K562 (cell line): ENCODE results near the gene AP3M1. TPM values are rescaled to one million over a fixed set of nuclear protein-coding genes. Genes with fewer than 3 reads are reported as not detected.

Source experiments
- CEBPG ChIP-seq, 3 experiments: fragments of 200-800 bp in 1 of 3; sonication (Bioruptor generic) in 1 of 3; sonication (generic) in 1 of 3; formaldehyde crosslinking in 1 of 3; IDR thresholded peaks in 2 of 3; conservative IDR thresholded peaks in 1 of 3; 2 replicates each; pipeline versions ENCODE4 v1.6.1 to v1.8.0; 2016 to 2022; ENCODE audit warnings: missing compliant biosample characterization in 2 of 3, missing genetic modification characterization in 2 of 3, mild to moderate bottlenecking in 1 of 3, missing genetic modification reagents in 1 of 3
- CHCHD3 ChIP-seq: fragments of 250-450 bp; sonication (Bioruptor Pico); IDR thresholded peaks from 2 replicates; pipeline ENCODE4 v2.1.2; 2022; ENCODE audit warnings: mild to moderate bottlenecking
- KAT8 ChIP-seq: fragments of 450-650 bp; IDR thresholded peaks from 2 replicates; pipeline ENCODE4 v1.6.1; 2016; ENCODE audit warnings: low read depth, mild to moderate bottlenecking
- MAZ ChIP-seq, 2 experiments: fragments of 450-650 bp in 1 of 2; sonication (generic) in 1 of 2; formaldehyde crosslinking; IDR thresholded peaks in 1 of 2; conservative IDR thresholded peaks in 1 of 2; 2 replicates each; pipeline versions ENCODE4 v1.4.0 to v1.5.0; 2020; ENCODE audit warnings: mild to moderate bottlenecking in 1 of 2, missing genetic modification reagents in 1 of 2
- MCM7 ChIP-seq, 2 experiments: fragments of 450-650 bp; IDR thresholded peaks; 2 replicates each; pipeline ENCODE4 v1.6.1; 2016 to 2018
- MTF1 ChIP-seq: fragments of 250-450 bp; sonication (Bioruptor Pico); IDR thresholded peaks from 2 replicates; pipeline ENCODE4 v1.9.0; 2021; ENCODE audit warnings: moderate library complexity, mild to moderate bottlenecking, inconsistent platforms, borderline replicate concordance
- NR2C2 ChIP-seq, 2 experiments: fragments of 200-800 bp in 1 of 2; sonication (Bioruptor generic) in 1 of 2; sonication (generic) in 1 of 2; formaldehyde crosslinking in 1 of 2; IDR thresholded peaks; 2 replicates each; pipeline versions ENCODE4 v1.6.1 to v1.8.0; 2016 to 2022; ENCODE audit warnings: mild to moderate bottlenecking in 1 of 2, missing compliant biosample characterization in 1 of 2, missing genetic modification characterization in 1 of 2, missing genetic modification reagents in 1 of 2
- NR4A1 ChIP-seq, 2 experiments: fragments of 250-450 bp in 1 of 2; fragments of 450-650 bp in 1 of 2; sonication (Bioruptor Pico) in 1 of 2; IDR thresholded peaks; 2 replicates each; pipeline versions ENCODE4 v1.4.0 to v1.6.1; 2016 to 2020; ENCODE audit warnings: mild to moderate bottlenecking in 2 of 2, missing compliant biosample characterization in 1 of 2, missing genetic modification characterization in 1 of 2, moderate library complexity in 1 of 2
- PHB2 ChIP-seq: fragments of 450-650 bp; IDR thresholded peaks from 2 replicates; pipeline ENCODE4 v1.6.1; 2017; ENCODE audit warnings: low read depth
- ZNF197 ChIP-seq: fragments of 200-800 bp; sonication (Bioruptor generic); IDR thresholded peaks from 2 replicates; pipeline ENCODE4 v1.6.1; 2016; ENCODE audit warnings: low read depth, missing genetic modification characterization, missing compliant biosample characterization
- polyA plus RNA-seq, 8 experiments: library from polyadenylated mRNA; depleted of rRNA in 4 of 8; stranded (reverse) in 5 of 8; unstranded in 3 of 8; fragments of >200 nt; fragmentation: Nextera tagmentation in 2 of 8; fragmentation: Illumina TruSeq in 1 of 8; extraction: Ambion mirVana in 2 of 8; extraction: Trizol in 1 of 8; gene quantifications; 2 replicates each; pipeline versions ENCODE4 v1.2.1 to v1.2.3, GENCODE V29; 2011 to 2014; ENCODE audit warnings: inconsistent platforms in 1 of 8, missing spikeins in 1 of 8
- total RNA-seq, 7 experiments: library from RNA; depleted of rRNA in 6 of 7; stranded (reverse); fragments of >200 nt in 6 of 7; fragmentation: Illumina TruSeq in 2 of 7; extraction: Trizol in 2 of 7; gene quantifications; 2 replicates each; pipeline versions ENCODE4 v1.2.1 to v1.2.3, GENCODE V29; 2011 to 2021; ENCODE audit warnings: low replicate concordance in 1 of 7
- TF ChIP-seq, protein P1 (sequence below), 2 experiments: IDR thresholded peaks in 1 of 2; conservative IDR thresholded peaks in 1 of 2; 2 replicates each; pipeline ENCODE4 v1.6.1; 2016; ENCODE audit warnings: low read depth in 2 of 2, mild to moderate bottlenecking in 1 of 2, missing compliant biosample characterization in 1 of 2, missing genetic modification characterization in 1 of 2, moderate library complexity in 1 of 2
- TF ChIP-seq, protein P2 (sequence below): fragments of 250-450 bp; sonication (Bioruptor Pico); IDR thresholded peaks from 2 replicates; pipeline ENCODE4 v1.5.0; 2020; ENCODE audit warnings: mild to moderate bottlenecking
- TF ChIP-seq, protein P3 (sequence below): fragments of 450-650 bp; formaldehyde crosslinking; IDR thresholded peaks from 2 replicates; pipeline ENCODE4 v1.4.0; 2020; ENCODE audit warnings: mild to moderate bottlenecking
- TF ChIP-seq, protein P4 (sequence below): fragments of 250-450 bp; sonication (Bioruptor Pico); IDR thresholded peaks from 2 replicates; pipeline ENCODE4 v1.8.0; 2022; ENCODE audit warnings: moderate library complexity, mild to moderate bottlenecking, inconsistent platforms
- TF ChIP-seq, protein P5 (sequence below): fragments of 450-650 bp; formaldehyde crosslinking; IDR thresholded peaks from 2 replicates; pipeline ENCODE4 v1.4.0; 2022; ENCODE audit warnings: missing genetic modification characterization

Gene AP3M1
- total and polyA plus RNA-seq, 9 of the 15 experiments (the other 6 are each of a cell fraction or from before 2014, with no cell fraction given): 44.3 to 135 (median 67.6) TPM

DNA sequence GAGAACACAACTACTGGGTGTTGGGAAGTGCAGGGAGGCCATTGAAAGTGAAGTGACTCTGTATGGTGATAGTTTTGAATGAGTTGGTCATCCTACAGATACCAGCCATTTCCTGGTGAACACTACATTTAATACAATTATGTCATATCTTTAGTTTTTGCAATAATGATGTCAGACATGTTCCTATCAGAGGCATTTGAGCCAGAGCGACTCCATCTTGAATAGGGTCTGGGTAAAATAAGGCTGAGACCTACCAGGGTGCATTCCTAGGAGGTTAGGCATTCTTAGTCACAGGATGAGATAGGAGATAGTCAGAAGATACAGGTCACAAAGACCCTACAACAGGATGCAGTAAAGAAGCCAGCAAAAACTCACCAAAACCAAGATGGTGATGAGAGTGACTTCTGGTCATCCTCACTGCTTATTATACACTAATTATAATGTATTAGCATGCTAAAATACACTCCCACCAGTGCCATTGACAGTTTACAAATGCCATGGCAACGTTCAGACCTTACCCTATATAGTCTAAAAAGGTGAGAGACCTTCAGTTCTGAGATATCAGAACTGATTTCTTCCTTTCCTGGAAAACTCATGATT lies 28.6 kb upstream of the AP3M1 start (continued):
- TF ChIP-seq, protein P1, sequence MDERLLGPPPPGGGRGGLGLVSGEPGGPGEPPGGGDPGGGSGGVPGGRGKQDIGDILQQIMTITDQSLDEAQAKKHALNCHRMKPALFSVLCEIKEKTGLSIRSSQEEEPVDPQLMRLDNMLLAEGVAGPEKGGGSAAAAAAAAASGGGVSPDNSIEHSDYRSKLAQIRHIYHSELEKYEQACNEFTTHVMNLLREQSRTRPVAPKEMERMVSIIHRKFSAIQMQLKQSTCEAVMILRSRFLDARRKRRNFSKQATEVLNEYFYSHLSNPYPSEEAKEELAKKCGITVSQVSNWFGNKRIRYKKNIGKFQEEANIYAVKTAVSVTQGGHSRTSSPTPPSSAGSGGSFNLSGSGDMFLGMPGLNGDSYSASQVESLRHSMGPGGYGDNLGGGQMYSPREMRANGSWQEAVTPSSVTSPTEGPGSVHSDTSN (CRISPR knock-in tag; IDR thresholded peaks at IDR 0.05; ENCODE audit: low read depth): no peak
- TF ChIP-seq, protein P1 (tag; conservative IDR thresholded peaks at IDR 0.05; ENCODE audit: low read depth): peak; percentile 63
- no peak for TF ChIP-seq CEBPG (CRISPR knock-in tag; IDR thresholded peaks at IDR 0.05)
- TF ChIP-seq CEBPG (tag; conservative IDR thresholded peaks at IDR 0.05 in 1 of 2, IDR thresholded peaks at IDR 0.05 in 1 of 2): no peak
- no peak for TF ChIP-seq NR2C2 (CRISPR knock-in tag; IDR thresholded peaks at IDR 0.05)
- peak; percentile 54; the same call in 1 of the 2 replicates for TF ChIP-seq NR2C2 (tag; IDR thresholded peaks at IDR 0.05)
- peak; percentile 84; the same call in 1 of the 2 replicates for TF ChIP-seq MTF1 (CRISPR knock-in tag)
- TF ChIP-seq, protein P2, sequence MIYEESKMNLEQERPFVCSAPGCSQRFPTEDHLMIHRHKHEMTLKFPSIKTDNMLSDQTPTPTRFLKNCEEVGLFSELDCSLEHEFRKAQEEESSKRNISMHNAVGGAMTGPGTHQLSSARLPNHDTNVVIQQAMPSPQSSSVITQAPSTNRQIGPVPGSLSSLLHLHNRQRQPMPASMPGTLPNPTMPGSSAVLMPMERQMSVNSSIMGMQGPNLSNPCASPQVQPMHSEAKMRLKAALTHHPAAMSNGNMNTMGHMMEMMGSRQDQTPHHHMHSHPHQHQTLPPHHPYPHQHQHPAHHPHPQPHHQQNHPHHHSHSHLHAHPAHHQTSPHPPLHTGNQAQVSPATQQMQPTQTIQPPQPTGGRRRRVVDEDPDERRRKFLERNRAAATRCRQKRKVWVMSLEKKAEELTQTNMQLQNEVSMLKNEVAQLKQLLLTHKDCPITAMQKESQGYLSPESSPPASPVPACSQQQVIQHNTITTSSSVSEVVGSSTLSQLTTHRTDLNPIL (CRISPR knock-in tag): peak; percentile 57; the same call in 1 of the 2 replicates
- TF ChIP-seq MAZ (CRISPR knock-in tag; conservative IDR thresholded peaks at IDR 0.05 in 1 of 2, IDR thresholded peaks at IDR 0.05 in 1 of 2): peak in 1 of 2 experiments; percentile 77; a peak in 2 of 4 replicates
- TF ChIP-seq, protein P3, sequence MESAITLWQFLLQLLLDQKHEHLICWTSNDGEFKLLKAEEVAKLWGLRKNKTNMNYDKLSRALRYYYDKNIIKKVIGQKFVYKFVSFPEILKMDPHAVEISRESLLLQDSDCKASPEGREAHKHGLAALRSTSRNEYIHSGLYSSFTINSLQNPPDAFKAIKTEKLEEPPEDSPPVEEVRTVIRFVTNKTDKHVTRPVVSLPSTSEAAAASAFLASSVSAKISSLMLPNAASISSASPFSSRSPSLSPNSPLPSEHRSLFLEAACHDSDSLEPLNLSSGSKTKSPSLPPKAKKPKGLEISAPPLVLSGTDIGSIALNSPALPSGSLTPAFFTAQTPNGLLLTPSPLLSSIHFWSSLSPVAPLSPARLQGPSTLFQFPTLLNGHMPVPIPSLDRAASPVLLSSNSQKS (CRISPR knock-in tag): 0 out of 2 replicates have a peak, but pooled peaks have one; percentile 30
- TF ChIP-seq PHB2: no peak
- TF ChIP-seq, protein P4, sequence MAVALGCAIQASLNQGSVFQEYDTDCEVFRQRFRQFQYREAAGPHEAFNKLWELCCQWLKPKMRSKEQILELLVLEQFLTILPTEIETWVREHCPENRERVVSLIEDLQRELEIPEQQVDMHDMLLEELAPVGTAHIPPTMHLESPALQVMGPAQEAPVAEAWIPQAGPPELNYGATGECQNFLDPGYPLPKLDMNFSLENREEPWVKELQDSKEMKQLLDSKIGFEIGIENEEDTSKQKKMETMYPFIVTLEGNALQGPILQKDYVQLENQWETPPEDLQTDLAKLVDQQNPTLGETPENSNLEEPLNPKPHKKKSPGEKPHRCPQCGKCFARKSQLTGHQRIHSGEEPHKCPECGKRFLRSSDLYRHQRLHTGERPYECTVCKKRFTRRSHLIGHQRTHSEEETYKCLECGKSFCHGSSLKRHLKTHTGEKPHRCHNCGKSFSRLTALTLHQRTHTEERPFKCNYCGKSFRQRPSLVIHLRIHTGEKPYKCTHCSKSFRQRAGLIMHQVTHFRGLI (CRISPR knock-in tag): peak; percentile 86
- 0 out of 2 replicates have a peak, but pooled peaks have one; percentile 94 for TF ChIP-seq NR4A1 (CRISPR knock-in tag; IDR thresholded peaks at IDR 0.05)
- TF ChIP-seq NR4A1 (tag; IDR thresholded peaks at IDR 0.05): peak; percentile 98
- TF ChIP-seq ZNF197 (CRISPR knock-in tag): peak; percentile 96
- TF ChIP-seq KAT8: no peak
- TF ChIP-seq, protein P5, sequence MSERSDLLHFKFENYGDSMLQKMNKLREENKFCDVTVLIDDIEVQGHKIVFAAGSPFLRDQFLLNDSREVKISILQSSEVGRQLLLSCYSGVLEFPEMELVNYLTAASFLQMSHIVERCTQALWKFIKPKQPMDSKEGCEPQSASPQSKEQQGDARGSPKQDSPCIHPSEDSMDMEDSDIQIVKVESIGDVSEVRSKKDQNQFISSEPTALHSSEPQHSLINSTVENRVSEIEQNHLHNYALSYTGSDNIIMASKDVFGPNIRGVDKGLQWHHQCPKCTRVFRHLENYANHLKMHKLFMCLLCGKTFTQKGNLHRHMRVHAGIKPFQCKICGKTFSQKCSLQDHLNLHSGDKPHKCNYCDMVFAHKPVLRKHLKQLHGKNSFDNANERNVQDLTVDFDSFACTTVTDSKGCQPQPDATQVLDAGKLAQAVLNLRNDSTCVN: peak; percentile 87
- no peak for TF ChIP-seq MCM7 (IDR thresholded peaks at IDR 0.05)
- TF ChIP-seq CHCHD3 (CRISPR knock-in tag): 0 out of 2 replicates have a peak, but pooled peaks have one; percentile 38
